IMR-90 (cell line): Measurements from ENCODE around the gene SLC38A4.

ENCODE experiments used
- CHD1 ChIP-seq: IDR thresholded peaks from 2 replicates; pipeline ENCODE4 v1.6.1; 2012; ENCODE audit warnings: low read depth, low read length, improper control_type of control experiment
- MAZ ChIP-seq: IDR thresholded peaks from 2 replicates; pipeline ENCODE4 v1.6.1; 2012; ENCODE audit warnings: low read depth, mild to moderate bottlenecking, low read length, improper control_type of control experiment, moderate library complexity, borderline replicate concordance
- MXI1 ChIP-seq: IDR thresholded peaks from 2 replicates; pipeline ENCODE4 v1.6.1; 2012; ENCODE audit warnings: low read depth, mild to moderate bottlenecking, low read length, moderate library complexity, borderline replicate concordance
- POLR2A ChIP-seq: IDR thresholded peaks from 2 replicates; pipeline ENCODE4 v1.6.1; 2012; ENCODE audit warnings: mild to moderate bottlenecking, low read depth, low read length
- RAD21 ChIP-seq: IDR thresholded peaks from 2 replicates; pipeline ENCODE4 v1.6.1; 2012; ENCODE audit warnings: low read length, improper control_type of control experiment
- RFX5 ChIP-seq: IDR thresholded peaks from 2 replicates; pipeline ENCODE4 v1.8.0; 2012; ENCODE audit warnings: low read depth, mild to moderate bottlenecking, low read length, moderate library complexity
- SMC3 ChIP-seq: fragments of 150-350 bp; IDR thresholded peaks from 2 replicates; pipeline ENCODE4 v1.6.1; 2016; ENCODE audit warnings: low read depth, mild to moderate bottlenecking, antibody characterized with exemption, low read length, moderate library complexity
- TF ChIP-seq, protein P1 (sequence below): conservative IDR thresholded peaks from 2 replicates; pipeline ENCODE4 v1.5.1; 2012; ENCODE audit warnings: mild to moderate bottlenecking, low read depth, low read length, improper control_type of control experiment
- TF ChIP-seq, protein P2 (sequence below): fragments of 150-350 bp; IDR thresholded peaks from 2 replicates; pipeline ENCODE4 v1.6.1; 2016; ENCODE audit warnings: low read depth, mild to moderate bottlenecking, low read length, moderate library complexity, borderline replicate concordance

DNA sequence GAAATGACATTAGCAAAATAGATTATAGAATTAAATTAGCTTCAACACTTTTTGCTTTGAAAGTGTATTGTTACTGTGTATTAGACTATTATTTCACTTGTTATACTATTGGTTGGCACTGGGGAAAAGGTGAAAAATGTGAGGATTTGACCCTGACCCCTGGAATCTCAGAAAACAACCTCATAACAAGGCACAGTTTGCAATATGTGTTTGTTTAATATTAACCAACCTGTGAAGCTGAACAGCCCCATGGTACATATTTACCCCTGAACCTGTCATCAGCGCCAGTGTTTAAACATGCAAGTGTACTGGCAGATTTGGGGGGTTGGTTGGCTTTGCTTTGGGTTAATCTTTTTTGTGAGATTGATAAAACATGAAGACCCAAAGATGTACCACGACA lies 11.7 kb downstream of the SLC38A4 start:
- TF ChIP-seq RAD21 (no peak), RFX5 (no peak), MAZ (no peak), CHD1 (no peak), POLR2A (no peak), SMC3 (no peak), MXI1 (no peak)
- TF ChIP-seq, protein P1, sequence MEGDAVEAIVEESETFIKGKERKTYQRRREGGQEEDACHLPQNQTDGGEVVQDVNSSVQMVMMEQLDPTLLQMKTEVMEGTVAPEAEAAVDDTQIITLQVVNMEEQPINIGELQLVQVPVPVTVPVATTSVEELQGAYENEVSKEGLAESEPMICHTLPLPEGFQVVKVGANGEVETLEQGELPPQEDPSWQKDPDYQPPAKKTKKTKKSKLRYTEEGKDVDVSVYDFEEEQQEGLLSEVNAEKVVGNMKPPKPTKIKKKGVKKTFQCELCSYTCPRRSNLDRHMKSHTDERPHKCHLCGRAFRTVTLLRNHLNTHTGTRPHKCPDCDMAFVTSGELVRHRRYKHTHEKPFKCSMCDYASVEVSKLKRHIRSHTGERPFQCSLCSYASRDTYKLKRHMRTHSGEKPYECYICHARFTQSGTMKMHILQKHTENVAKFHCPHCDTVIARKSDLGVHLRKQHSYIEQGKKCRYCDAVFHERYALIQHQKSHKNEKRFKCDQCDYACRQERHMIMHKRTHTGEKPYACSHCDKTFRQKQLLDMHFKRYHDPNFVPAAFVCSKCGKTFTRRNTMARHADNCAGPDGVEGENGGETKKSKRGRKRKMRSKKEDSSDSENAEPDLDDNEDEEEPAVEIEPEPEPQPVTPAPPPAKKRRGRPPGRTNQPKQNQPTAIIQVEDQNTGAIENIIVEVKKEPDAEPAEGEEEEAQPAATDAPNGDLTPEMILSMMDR: no peak
- TF ChIP-seq, protein P2, sequence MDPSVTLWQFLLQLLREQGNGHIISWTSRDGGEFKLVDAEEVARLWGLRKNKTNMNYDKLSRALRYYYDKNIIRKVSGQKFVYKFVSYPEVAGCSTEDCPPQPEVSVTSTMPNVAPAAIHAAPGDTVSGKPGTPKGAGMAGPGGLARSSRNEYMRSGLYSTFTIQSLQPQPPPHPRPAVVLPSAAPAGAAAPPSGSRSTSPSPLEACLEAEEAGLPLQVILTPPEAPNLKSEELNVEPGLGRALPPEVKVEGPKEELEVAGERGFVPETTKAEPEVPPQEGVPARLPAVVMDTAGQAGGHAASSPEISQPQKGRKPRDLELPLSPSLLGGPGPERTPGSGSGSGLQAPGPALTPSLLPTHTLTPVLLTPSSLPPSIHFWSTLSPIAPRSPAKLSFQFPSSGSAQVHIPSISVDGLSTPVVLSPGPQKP: no peak
